GM21528 (cell line): ENCODE results near the gene GPR160.
A peak's percentile ranks its signal among the peaks of the same experiment; 100 is the strongest.
"Not testable (repeated sequence)": the region's sequence is repeated elsewhere in the genome, so short reads cannot be mapped to it uniquely, and the experiment has no call there.

Source experiments
- ATAC-seq: cut with Tn5 transposase; IDR thresholded peaks from one replicate; pipeline ENCODE4 v1.9.1; 2021; ENCODE audit warnings: mild to moderate bottlenecking, moderate library complexity; ENCODE audit not compliant: unreplicated experiment, low FRiP score

Gene GPR160

GRCh38 chr3:170109579-170110293, 71.9 kb downstream of the GPR160 start:
- ATAC-seq = no peak

GRCh38 chr3:170111147-170111771, 73.5 kb downstream of the GPR160 start:
- ATAC-seq = no peak

GRCh38 chr3:170114165-170114564, 76.4 kb downstream of the GPR160 start:
- ATAC-seq = not testable (repeated sequence)

GRCh38 chr3:170117134-170117533, 79.3 kb downstream of the GPR160 start:
- no peak for ATAC-seq

- ATAC-seq = peak; percentile 84
Observed at GRCh38 chr3:170128259-170128976, 90.6 kb downstream of the GPR160 start.

GRCh38 chr3:170128977-170129431, 91.2 kb downstream of the GPR160 start:
- peak; percentile 59 for ATAC-seq

GRCh38 chr3:170130532-170130931, 92.7 kb downstream of the GPR160 start:
- no peak for ATAC-seq

GRCh38 chr3:170132335-170132734, 94.5 kb downstream of the GPR160 start:
- no peak for ATAC-seq
